A549 (cell line): ENCODE data around the gene ERH.

Experiments
- CHD4 ChIP-seq: fragments of 200-600 bp; sonication (generic); IDR thresholded peaks from 2 replicates; pipeline ENCODE4 v1.6.1; 2016; ENCODE audit warnings: antibody characterized with exemption, mild to moderate bottlenecking, borderline replicate concordance
- CTCF ChIP-seq: fragments of >200 bp; sonication (Bioruptor Twin); formaldehyde crosslinking; IDR thresholded peaks from 3 replicates; pipeline ENCODE4 v1.5.1; 2016
- HDAC2 ChIP-seq: fragments of 200-600 bp; sonication (generic); IDR thresholded peaks from 2 replicates; pipeline ENCODE4 v1.6.1; 2016
- MAFK ChIP-seq: fragments of 450-650 bp; IDR thresholded peaks from 2 replicates; pipeline ENCODE4 v1.6.1; 2014; ENCODE audit not compliant: partially characterized antibody
- POLR2A ChIP-seq: IDR thresholded peaks from 2 replicates; pipeline ENCODE4 v1.6.1; 2012; ENCODE audit warnings: mild to moderate bottlenecking, low read length
- REST ChIP-seq: fragments of 200-600 bp; sonication (generic); IDR thresholded peaks from 2 replicates; pipeline ENCODE4 v1.6.1; 2016; ENCODE audit warnings: antibody characterized with exemption, mild to moderate bottlenecking, moderate library complexity

DNA sequence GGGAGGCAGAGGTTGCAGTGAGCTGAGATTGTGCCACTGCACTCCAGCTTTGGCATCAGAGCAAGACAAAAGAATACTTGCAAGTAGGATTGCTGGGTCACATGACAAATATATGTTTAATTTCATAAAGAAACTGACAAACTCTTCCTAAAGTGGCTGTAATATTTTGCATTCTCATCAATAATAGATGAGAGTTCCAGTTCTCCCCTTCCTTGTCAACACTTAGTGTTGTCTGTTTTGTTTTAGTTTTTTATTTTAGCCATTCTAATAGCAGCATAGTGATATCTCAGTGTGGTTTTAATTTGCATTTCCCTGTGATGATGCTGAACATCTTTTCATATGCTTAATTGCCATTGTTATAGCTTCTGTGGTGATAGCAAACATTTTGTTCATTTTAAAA, 31.5 kb upstream of the ERH start:
- TF ChIP-seq CTCF (no peak), POLR2A (no peak), REST (no peak), CHD4 (no peak), MAFK (peak; percentile 54), HDAC2 (no peak)
